ENCODE results near the gene NR2F2.

Gene NR2F2

GRCh38 chr15:96296264-96296663, 34.2 kb upstream of the NR2F2 start:
- H3K4me3 ChIP-seq (ENCODE audit: low read depth, low read length): no peak overlapping the region
- no peak for TF ChIP-seq CTCF (IDR thresholded peaks at IDR 0.05; ENCODE audit: low read depth, low read length)

GRCh38 chr15:96297783-96298182, 32.7 kb upstream of the NR2F2 start:
- TF ChIP-seq CTCF (IDR thresholded peaks at IDR 0.05; ENCODE audit: low read depth, low read length): no peak

GRCh38 chr15:96298217-96298616, 32.3 kb upstream of the NR2F2 start:
- no peak for TF ChIP-seq CTCF (IDR thresholded peaks at IDR 0.05; ENCODE audit: low read depth, low read length)
- no peak overlapping the region for H3K4me3 ChIP-seq (ENCODE audit: low read depth, low read length)

More at GRCh38 chr15:96297783-96298182, 32.7 kb upstream of the NR2F2 start:
- H3K4me3 ChIP-seq (ENCODE audit: low read depth, low read length): no peak overlapping the region

DNA sequence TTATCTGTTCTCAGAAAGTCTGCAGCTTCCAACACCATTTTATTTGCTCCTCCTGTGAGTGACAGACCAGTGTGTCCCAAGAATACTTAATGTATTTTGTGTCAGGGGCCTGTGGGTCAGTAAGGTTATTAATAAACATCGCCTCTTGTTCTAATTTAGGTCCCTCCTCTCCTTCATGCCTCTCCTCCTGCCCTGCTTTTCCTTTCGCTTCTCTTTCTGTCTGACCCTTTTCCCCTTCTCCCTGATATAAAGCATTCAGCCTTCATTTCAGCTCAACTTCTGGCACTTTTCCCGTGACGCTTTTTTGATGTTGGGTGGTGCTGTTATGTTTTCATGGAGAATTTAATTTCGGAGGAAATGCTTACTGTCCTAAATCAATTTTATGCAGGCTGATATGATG, 29.7 kb upstream of the NR2F2 start:
- no peak overlapping the region for H3K4me3 ChIP-seq (ENCODE audit: low read depth, low read length)
- no peak for TF ChIP-seq CTCF (IDR thresholded peaks at IDR 0.05; ENCODE audit: low read depth, low read length)

- no peak for TF ChIP-seq CTCF (IDR thresholded peaks at IDR 0.05; ENCODE audit: low read depth, low read length)
- H3K4me3 ChIP-seq (ENCODE audit: low read depth, low read length): no peak overlapping the region
Observed at GRCh38 chr15:96303503-96304056, 26.9 kb upstream of the NR2F2 start.

- no peak overlapping the region for H3K4me3 ChIP-seq (ENCODE audit: low read depth, low read length)
- TF ChIP-seq CTCF (IDR thresholded peaks at IDR 0.05; ENCODE audit: low read depth, low read length): no peak
Observed at GRCh38 chr15:96304839-96305238, 25.7 kb upstream of the NR2F2 start.

GRCh38 chr15:96306321-96306720, 24.2 kb upstream of the NR2F2 start:
- no peak overlapping the region for H3K4me3 ChIP-seq (ENCODE audit: low read depth, low read length)

More at GRCh38 chr15:96306321-96306720, 24.2 kb upstream of the NR2F2 start:
- no peak for TF ChIP-seq CTCF (IDR thresholded peaks at IDR 0.05; ENCODE audit: low read depth, low read length)
